ENCODE measurements around the gene C6orf89.

C6orf89 gene

DNA sequence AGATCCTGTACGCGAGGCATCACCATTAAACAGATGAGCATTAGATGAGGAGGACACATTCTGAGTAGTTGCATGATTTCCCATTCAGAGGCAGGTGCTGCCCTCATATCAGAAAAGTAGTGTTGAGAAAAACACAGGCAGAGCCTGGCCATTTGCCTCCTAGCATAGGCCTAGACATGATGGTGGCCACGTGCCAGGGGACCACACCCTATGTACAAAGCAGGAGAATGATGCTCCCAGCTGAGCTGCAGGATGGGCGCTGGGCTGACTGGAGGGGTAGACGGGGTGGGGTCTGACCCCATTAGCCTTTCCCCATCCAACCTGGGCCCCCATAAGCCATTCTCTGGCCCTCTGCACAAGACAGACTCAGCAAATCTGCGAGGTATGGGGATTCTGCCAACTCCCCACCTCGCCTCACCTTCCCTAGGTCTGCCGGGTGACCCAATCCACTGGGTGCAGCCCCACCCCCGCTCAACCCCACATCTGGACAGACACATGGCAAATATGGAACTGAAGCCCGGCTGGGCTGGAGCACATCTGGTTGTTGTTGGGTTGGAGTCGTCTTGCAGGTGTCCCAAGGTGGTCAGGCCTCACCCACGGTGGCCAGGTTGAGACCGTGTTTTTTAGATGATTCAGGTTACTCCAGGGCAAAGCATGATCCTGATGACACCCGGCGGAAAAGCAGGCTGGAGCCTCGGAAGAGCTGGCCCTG is 82.7 kb downstream of the C6orf89 start:
- no peak for DNase-seq (ENCODE audit: low read depth, low spot score)

DNA sequence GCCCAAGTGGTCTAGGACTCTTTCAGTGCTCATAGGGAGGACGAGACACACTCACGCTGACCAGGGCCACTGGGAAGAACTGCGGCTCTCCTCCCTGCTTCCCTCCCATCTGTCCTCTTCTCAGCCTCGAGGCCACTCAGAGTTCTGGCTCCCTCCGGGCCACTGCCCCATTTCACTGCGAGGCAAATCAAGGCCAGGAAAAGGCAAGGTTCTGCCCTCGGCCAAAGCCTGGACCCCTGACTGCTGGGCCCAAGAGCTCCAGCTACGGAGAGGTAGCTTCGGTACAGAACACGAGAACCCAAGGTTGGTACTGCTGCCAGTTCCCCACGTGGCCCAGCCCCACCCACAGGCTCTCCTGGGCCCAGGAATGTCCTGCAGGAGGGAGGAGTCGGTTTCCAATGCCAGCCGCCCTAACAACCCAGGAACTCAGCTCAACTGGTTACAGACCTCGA is 83.5 kb downstream of the C6orf89 start:
- DNase-seq (ENCODE audit: low read depth, low spot score), result no peak

DNA sequence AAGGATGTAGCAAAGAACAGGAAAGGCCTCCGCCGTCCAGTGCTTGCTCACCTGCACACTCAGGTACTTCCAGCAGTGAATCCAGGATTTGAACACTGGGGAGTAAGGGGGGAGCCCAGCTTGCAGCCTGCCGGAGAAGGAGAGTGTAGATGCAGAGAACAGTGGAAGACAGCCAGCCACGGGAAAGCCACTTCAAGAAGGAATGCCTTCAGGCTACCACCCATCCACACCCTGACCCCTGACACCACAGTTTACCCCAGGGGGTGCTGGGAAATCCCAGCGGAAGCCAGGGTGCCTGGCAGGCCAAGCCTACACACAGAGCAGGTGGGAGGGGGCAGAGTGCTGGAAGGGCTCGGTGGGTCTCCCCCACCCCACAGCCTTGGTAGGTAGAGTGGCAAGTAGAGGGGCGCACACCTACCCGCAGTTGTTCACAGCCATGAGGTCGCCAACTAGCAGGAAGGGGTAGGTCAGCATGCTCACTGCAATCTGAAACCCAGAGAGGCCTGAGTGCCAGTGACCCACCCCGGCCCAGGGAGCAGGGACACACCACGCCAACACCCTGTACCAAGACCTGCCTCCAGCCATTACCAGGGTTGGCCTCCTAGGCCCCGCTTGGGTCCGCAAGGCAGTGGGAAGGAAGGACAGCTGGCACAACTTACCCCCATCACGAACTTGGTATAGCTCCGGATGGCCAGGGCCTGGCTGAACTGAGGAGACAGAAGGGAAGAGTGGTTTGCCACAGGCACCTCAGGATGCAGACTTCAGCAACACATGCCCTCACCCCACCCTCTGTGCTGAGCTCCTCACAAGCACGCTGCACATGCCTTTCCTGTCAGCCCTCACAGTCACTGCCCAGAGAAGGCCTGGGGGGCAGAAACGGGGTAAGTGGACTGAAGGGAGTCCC is 84.5 kb downstream of the C6orf89 start:
- DNase-seq (ENCODE audit: low read depth, low spot score), result no peak

DNA sequence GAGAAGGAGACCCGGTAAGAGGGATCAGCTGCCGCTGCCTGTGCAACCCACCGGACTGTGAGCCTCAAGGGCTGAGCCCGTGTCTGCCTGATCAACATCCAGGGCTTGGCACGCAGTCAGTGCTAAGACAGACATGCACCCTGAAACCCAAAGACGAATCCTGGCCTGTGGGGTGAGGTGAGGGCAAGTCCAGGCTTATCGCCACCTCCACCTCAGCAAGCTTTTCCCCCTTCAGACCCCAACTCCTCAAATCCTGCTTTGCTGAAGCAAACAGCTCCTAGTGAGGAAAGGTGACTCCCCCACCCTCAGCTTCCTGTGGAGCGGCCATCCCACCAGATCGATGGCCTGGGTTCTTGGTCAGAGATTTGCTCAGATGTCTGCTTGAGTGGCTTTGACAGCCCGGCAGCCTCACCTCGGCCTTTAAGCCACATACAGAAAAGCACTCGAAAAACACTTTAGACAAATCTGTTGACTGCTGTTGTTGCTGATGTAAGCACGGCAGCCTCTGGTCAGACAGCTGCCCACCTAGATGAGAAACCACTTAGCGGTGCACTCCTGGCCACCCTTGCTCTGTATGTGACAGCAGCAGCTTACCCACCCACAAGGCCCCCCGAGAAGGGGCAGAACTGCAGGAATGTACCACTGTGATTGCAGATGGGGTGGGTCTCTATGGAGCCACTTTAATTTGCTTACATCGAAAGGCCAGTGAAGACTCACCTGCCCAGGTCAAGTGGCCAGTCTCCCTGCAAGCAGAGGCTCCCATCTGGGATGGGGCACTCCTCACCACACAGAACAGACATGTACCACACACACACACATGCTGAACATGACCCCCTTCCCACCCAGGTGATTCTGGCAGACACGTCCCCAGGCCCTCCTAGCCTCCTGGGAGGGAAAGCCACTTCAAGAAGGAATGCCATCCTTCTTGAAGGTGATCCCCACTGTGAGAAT is 85.4 kb downstream of the C6orf89 start:
- no peak for DNase-seq (ENCODE audit: low read depth, low spot score)

- no peak for DNase-seq (ENCODE audit: low read depth, low spot score)
Measured at GRCh38 chr6:36971921-36972673, 86.3 kb downstream of the C6orf89 start.

- no peak for DNase-seq (ENCODE audit: low read depth, low spot score)
Measured at GRCh38 chr6:36973190-36973589, 87.4 kb downstream of the C6orf89 start.

- no peak for DNase-seq (ENCODE audit: low read depth, low spot score)
Measured at GRCh38 chr6:36973647-36974046, 87.9 kb downstream of the C6orf89 start.

- no peak for DNase-seq (ENCODE audit: low read depth, low spot score)
Measured at GRCh38 chr6:36975231-36976006, 89.7 kb downstream of the C6orf89 start.

DNA sequence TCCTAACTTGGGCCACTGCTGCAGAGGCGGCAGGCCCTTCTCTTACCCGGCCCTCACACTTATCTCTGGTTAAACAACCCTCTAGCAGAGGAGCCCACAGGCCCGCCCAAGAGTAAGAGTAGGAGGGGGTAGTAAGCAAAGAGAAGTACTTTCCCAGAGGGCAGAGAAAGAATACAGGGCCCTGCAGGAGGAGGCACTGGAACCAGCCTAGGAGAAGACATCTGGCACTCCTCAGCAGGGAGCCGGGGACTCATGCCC is 90.2 kb downstream of the C6orf89 start:
- DNase-seq (ENCODE audit: low read depth, low spot score), result no peak

DNA sequence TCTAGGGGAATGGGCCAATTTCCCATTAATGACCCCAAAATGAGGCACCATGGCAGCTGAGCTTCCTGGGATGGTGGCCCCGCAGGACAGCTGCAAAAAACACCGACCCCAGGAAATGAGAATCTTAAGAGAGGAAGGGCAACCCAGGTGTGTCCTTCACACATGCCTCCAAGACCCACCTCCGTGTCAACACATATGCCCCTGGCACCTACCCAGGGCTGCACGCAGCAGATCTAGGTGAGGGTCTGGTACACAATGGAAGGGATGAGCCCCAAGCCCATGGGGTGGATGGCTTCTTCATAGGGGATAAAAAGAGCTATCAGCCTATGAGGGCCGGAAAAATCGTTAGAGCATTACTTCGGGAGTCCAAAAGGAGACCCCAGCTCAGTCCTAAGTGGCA is 90.8 kb downstream of the C6orf89 start:
- no peak for DNase-seq (ENCODE audit: low read depth, low spot score)

- no peak for DNase-seq (ENCODE audit: low read depth, low spot score)
Measured at GRCh38 chr6:36976931-36977330, 91.2 kb downstream of the C6orf89 start.

GRCh38 chr6:36977470-36977941 is 91.8 kb downstream of the C6orf89 start:
- no peak for DNase-seq (ENCODE audit: low read depth, low spot score)

Data from activated naive CD8-positive, alpha-beta T cell treated with anti-CD3 and anti-CD28 coated beads, Interleukin-2, amount 50 U/mL, for 16 hours (primary cell).